ENCODE results near the gene MET.
"Not testable (repeated sequence)": the region's sequence is repeated elsewhere in the genome, so short reads cannot be mapped to it uniquely, and the experiment has no call there.

The MET gene

DNA sequence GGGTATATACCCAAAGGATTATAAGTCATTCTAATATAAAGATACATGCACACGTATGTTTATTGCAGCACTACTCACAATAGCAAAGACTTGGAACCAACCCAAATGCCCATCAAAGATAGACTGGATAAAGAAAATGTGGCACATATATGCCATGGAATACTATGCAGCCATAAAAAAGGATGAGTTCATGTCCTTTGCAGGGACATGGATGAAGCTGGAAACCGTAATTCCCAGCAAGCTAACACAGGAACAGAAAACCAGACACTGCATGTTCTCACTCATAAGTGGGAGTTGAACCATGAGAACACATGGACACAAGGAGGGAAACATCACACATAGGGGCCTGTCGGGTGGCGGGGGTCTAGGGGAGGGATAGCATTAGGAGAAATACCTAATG is 79.1 kb downstream of the MET start:
- not testable (repeated sequence) for DNase-seq (ENCODE audit: low read depth, low spot score)

DNA sequence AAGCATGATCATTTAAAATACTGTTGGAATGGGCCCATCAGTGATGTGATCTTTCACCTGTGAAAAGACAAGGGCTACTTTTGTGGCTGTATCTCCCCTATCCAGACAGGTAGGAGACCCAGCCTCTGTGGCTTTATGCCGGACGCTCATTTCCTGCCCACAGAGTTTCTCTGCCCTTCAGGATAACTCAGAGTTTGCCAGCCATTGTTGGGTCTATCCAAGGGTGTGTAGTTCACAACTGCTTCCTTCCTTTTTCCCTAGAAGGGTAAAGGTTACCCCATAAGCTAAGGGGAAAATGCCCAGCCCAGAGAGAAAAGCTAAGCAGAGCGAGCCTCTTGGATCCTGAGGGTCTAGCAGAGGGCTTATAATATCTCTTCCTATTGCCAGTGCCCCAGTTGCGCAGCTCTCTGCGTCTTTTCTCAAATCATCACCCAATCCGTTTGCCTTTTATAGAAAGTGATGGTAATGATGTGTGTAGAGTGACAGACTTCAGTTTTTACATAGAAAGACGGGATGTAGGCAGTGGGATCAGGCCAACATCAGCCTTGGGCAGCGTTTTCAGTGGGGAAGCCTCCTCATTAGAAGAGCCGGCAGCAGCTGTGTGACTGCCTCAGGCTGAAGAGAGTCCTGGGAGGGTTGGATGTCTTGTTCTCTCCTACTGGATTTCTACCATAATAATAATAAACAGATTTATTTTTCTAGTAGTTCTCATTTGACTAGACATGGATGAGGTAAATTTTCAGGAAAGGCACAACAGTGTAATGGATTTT is 80.5 kb downstream of the MET start:
- no peak for DNase-seq (ENCODE audit: low read depth, low spot score)

- no peak for DNase-seq (ENCODE audit: low read depth, low spot score)
Measured at GRCh38 chr7:116753130-116753529, 81.1 kb downstream of the MET start.

- DNase-seq (ENCODE audit: low read depth, low spot score), result no peak
Measured at GRCh38 chr7:116754186-116754585, 82.2 kb downstream of the MET start.

DNA sequence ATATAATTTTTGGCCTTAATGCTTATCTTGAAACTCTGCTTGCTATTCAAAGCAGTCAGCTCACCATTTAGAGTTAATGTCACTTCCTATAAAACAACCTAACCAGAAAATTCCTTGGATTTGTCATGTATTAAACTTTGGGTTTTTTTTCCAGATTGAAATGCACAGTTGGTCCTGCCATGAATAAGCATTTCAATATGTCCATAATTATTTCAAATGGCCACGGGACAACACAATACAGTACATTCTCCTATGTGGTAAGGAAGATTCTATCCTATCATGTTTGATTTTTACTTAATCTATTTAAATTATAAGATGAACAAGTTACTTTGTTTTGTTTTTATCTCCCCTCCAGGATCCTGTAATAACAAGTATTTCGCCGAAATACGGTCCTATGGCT is 85.3 kb downstream of the MET start:
- DNase-seq (ENCODE audit: low read depth, low spot score), result no peak

GRCh38 chr7:116759642-116760041 is 87.6 kb downstream of the MET start:
- DNase-seq (ENCODE audit: low read depth, low spot score), result not testable (repeated sequence)

DNA sequence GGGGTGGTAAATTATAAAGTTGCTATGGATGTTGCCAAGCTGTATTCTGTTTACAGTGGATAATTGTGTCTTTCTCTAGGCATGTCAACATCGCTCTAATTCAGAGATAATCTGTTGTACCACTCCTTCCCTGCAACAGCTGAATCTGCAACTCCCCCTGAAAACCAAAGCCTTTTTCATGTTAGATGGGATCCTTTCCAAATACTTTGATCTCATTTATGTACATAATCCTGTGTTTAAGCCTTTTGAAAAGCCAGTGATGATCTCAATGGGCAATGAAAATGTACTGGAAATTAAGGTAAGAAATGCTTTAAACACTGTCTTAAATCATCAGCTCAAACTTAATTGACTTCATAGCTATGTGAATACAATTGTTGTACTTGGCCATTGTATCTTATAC is 91.0 kb downstream of the MET start:
- DNase-seq (ENCODE audit: low read depth, low spot score), result no peak

DNA sequence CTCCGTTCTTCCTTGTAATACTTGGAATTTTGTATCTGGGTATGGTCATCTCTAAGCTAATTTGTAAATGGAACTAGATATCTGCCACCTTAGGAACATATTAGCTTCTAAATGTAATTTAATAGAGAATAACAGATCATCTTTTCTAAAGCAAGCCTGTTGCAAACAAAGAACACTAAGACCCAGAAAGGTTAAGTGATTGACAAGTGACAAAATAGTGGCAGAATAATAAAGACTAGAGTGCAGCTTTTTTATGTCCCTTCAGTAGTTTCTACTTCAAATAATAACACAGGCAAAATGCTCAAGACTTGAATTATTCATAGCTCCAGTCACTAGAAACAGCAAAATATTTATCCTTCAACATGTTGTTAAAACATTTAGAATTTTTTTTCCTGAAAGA is 91.7 kb downstream of the MET start:
- DNase-seq (ENCODE audit: low read depth, low spot score), result no peak

GRCh38 chr7:116766881-116767280 is 94.9 kb downstream of the MET start:
- DNase-seq (ENCODE audit: low read depth, low spot score), result no peak

DNA sequence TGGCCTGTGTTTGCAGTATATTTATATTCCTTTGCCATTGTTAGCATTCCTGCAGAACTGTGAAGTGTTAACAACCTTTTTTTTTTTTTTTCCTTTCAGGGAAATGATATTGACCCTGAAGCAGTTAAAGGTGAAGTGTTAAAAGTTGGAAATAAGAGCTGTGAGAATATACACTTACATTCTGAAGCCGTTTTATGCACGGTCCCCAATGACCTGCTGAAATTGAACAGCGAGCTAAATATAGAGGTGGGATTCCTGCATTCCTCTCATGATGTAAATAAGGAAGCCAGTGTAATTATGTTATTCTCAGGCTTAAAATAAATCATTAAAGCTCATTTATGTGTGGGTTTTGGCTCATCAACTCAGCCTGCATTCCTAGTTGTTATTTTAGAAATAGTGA is 97.5 kb downstream of the MET start:
- no peak for DNase-seq (ENCODE audit: low read depth, low spot score)

DNA sequence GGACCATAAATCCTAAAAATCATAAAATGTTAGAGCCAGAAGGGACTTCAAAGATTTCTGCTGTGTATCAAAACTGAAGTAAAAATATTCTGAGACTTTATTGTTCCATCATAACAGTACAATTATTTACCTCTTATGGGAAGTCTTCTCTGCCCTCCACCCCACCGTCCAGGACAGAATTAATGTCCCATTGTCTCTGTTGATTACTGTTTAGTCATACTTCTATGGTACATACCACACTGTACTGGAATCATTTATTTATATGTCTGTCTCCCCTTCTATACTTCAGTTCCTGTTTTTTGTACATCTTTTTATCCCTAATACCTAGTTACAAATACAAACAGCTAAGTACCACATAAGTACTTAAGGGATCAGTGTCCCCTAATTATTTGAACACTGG is 98.9 kb downstream of the MET start:
- DNase-seq (ENCODE audit: low read depth, low spot score), result no peak

- DNase-seq (ENCODE audit: low read depth, low spot score), result no peak
Measured at GRCh38 chr7:116771640-116772039, 99.6 kb downstream of the MET start.

DNA sequence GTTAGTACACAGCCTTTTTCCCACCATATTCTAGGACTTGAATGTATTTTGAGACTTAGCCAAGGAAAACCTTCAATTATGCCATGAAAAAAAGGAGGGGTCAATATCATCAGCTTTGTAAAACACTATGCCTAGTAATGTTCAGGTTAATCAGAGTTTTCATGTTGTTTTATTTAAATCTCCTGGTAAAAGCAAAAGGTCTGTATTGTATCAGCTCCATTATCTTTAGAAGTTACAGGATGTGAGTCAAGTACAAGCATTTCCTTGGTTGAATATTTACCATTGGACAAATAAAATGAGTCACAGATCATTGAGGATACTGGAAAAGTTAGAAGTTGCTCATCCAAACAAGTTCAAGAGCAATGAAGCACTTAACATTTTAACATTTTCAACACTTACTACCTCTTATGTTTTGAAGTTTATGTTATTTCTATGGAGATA is 100.4 kb downstream of the MET start:
- DNase-seq (ENCODE audit: low read depth, low spot score), result no peak

- DNase-seq (ENCODE audit: low read depth, low spot score), result peak; percentile 2
Measured at GRCh38 chr7:116772926-116773749, 101.1 kb downstream of the MET start.

DNA sequence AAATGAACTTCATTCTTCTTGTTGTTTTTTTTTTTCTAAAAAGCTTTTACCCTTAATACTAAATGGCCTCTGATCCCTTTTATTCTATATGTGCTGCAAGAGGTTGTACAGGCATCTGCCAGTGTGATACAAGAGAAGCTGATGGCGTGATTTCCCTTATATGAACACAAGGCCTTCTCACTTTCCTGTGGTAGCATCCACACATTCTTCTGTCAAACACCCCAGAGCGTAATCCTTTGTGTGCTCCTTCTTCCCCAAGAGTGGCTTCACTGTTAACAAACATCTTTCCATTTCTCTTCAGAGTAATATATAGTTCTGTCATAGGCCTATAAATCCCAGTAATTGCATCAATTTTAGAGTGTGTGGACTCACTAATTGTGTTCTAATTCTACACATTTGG is 104.0 kb downstream of the MET start:
- no peak for DNase-seq (ENCODE audit: low read depth, low spot score)

DNA sequence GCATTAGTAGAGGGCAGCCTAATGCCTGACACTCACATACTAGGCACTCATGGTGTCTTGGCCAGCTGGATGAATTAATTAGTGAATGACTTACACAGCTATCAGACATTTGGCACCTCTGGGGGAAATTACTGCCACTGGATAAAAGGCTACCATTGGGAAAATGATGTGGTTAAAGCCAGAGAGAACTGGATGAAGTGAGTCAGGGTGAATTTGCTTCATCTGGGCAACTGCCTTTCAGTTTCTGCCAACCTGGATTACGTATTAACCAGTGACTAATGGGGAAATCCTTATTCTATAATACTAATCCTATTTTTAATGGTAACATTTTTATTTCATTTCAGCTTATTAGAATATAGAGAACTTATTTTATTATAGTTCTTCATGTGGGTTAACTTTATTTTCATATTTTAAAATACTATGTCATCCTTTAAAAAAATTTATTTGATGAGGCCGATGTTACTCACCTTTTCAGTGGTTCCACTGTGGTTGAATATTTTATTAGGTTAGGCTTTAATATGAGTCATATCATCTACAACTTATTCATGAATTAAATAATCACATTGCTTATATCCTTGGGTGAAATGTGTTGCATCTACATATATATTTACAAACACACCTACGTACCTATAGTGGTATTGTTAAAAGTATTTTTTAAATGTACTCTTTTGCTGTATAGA is 104.8 kb downstream of the MET start:
- DNase-seq (ENCODE audit: low read depth, low spot score), result no peak

- no peak for DNase-seq (ENCODE audit: low read depth, low spot score)
Measured at GRCh38 chr7:116777651-116778281, 105.8 kb downstream of the MET start.

GRCh38 chr7:116779216-116779615 is 107.2 kb downstream of the MET start:
- DNase-seq (ENCODE audit: low read depth, low spot score), result no peak

DNA sequence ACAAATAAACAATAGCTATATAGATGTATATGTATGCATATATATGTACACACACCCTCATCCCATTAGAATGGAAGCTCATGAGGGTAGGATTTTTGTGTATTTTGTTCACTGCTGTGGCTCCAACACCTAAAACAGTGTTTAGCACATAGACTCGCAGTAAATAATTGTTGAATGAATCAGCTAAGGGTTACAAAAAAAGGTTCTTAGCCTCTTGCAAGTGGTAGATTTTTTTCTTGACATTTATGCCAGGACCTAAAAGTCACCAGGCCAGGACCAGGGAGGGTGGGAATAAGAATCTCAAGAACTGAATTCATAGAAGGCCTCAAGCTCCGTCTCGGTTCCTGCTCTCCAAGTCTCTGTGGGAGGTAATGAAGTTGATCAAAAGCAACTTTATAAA is 107.9 kb downstream of the MET start:
- DNase-seq (ENCODE audit: low read depth, low spot score), result no peak

DNA sequence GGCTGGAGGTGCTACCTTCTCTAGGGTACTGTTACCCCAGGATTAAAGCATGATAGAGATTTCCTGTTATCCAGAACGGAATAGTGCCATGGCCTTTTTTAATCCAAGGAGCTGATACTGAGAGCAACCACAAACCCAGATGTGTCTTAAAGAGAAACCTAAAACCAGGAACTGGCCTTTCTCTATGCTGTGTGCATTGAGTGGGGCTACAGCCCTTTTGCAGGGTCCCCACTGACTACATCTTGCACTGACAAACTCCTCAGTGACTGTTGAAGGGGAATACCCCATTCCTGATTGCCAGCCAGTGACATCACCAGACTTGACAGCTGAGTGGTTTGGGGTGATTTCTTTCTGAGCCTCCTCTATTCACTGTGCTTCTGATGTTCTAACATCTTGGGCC is 108.5 kb downstream of the MET start:
- no peak for DNase-seq (ENCODE audit: low read depth, low spot score)

- peak; percentile 5 for DNase-seq (ENCODE audit: low read depth, low spot score)
Measured at GRCh38 chr7:116780966-116781365, 109.0 kb downstream of the MET start.

DNA sequence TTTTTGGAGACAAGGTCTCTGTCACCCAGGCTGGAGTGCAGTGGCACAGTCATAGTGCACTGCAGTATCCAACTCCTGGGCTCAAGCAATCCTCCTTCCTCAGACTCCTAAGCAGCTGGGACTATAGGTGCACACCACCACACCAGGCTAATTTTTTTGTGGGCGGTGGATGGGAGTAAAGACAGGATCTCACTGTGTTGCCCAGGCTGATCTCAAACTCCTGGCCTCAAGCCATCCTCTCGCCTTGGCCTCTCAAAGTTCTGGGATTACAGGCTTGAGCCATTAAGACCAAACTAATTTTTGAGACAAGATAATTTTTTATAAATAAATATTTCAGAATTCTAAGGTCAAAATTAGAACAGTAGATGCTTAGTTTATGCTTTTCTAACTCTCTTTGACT is 109.6 kb downstream of the MET start:
- DNase-seq (ENCODE audit: low read depth, low spot score), result no peak

All from iPS DF 19.7 (cell line).